A549 (cell line): Measurements from ENCODE around the gene CELF5. TPM values are rescaled to one million over a fixed set of nuclear protein-coding genes. Genes with fewer than 3 reads are reported as not detected.
A peak's percentile ranks its signal among the peaks of the same experiment; 100 is the strongest.

Experiments used
- ATAC-seq, 2 experiments: fragments of 200-7000 bp in 1 of 2; fragments of >200 bp in 1 of 2; cut with Nextera tagmentation in 1 of 2; cut with Tn5 transposase in 1 of 2; 3 replicates each; pipeline versions ENCODE4 v1.8.0 to v1.9.1; 2018 to 2020; ENCODE audit warnings: mild to moderate bottlenecking in 1 of 2, moderate library complexity in 1 of 2
- CTCF ChIA-PET: fragments of 300-600 bp; sonication (Branson Sonifier 250); formaldehyde crosslinking; extraction: SDS; loops from one replicate; lab custom pipeline; 2021; ENCODE audit warnings: antibody characterized with exemption, inconsistent platforms; lab: Yijun Ruan, JAX
- POLR2A ChIA-PET: fragments of 350-600 bp; formaldehyde crosslinking; extraction: SDS; loops from one replicate; lab custom pipeline; 2021; ENCODE audit warnings: antibody characterized with exemption, inconsistent platforms; lab: Yijun Ruan, JAX
- DNase-seq, 2 experiments: peaks; one replicate each; pipeline versions ENCODE4 v3.0.0 to v3.0.0-alpha.2; 2011 to 2016; ENCODE audit warnings: low read depth in 1 of 2, low spot score in 1 of 2
- FAIRE-seq: peaks from 2 replicates; lab custom pipeline; 2011; peaks lifted over from hg19 to GRCh38; lab: Jason Lieb, UNC
- H3K27ac ChIP-seq, 2 experiments: fragments of >200 bp; sonication (Bioruptor Twin); formaldehyde crosslinking; 3 replicates each; pipeline ENCODE4 v1.5.1; 2016 to 2017
- H3K4me1 ChIP-seq: fragments of >200 bp; sonication (Bioruptor Twin); formaldehyde crosslinking; 3 replicates; pipeline ENCODE4 v1.6.1; 2016
- H3K4me2 ChIP-seq: fragments of >200 bp; sonication (Bioruptor Twin); formaldehyde crosslinking; 3 replicates; pipeline ENCODE4 v1.6.1; 2016
- H3K4me3 ChIP-seq: fragments of >200 bp; sonication (Bioruptor Twin); formaldehyde crosslinking; 3 replicates; pipeline ENCODE4 v1.5.1; 2016
- H3K9me3 ChIP-seq: fragments of >200 bp; sonication (Bioruptor Twin); formaldehyde crosslinking; 3 replicates; pipeline ENCODE4 v1.6.1; 2016
- BCL3 ChIP-seq: fragments of >200 bp; sonication (Bioruptor Twin); formaldehyde crosslinking; IDR thresholded peaks from 3 replicates; pipeline ENCODE4 v1.6.1; 2016
- BHLHE40 ChIP-seq: IDR thresholded peaks from 2 replicates; pipeline ENCODE4 v1.6.1; 2012; ENCODE audit warnings: low read depth, low read length, inconsistent platforms
- CBX8 ChIP-seq: fragments of 200-600 bp; sonication (generic); IDR thresholded peaks from 2 replicates; pipeline ENCODE4 v1.6.1; 2016
- CHD2 ChIP-seq: fragments of 150-350 bp; IDR thresholded peaks from 2 replicates; pipeline ENCODE4 v1.6.1; 2014; ENCODE audit warnings: low read length; ENCODE audit not compliant: partially characterized antibody
- E2F6 ChIP-seq: IDR thresholded peaks from 2 replicates; pipeline ENCODE4 v1.6.1; 2012; ENCODE audit warnings: low read depth, borderline replicate concordance
- EHF ChIP-seq: fragments of 250-450 bp; sonication (Bioruptor Pico); IDR thresholded peaks from 2 replicates; pipeline ENCODE4 v1.5.0; 2020; ENCODE audit warnings: mild to moderate bottlenecking
- EHMT2 ChIP-seq: fragments of 200-600 bp; sonication (generic); IDR thresholded peaks from 2 replicates; pipeline ENCODE4 v1.6.1; 2016; ENCODE audit warnings: antibody characterized with exemption, low read depth, mild to moderate bottlenecking, moderate library complexity
- FOSL2 ChIP-seq, 2 experiments: fragments of 450-650 bp in 1 of 2; fragments of >200 bp in 1 of 2; sonication (Bioruptor Twin) in 1 of 2; formaldehyde crosslinking; IDR thresholded peaks; 2 replicates each; pipeline versions ENCODE4 v1.5.0 to v1.6.1; 2016 to 2020; ENCODE audit warnings: mild to moderate bottlenecking in 1 of 2, moderate library complexity in 1 of 2
- FOXS1 ChIP-seq: fragments of 250-450 bp; sonication (Bioruptor Pico); IDR thresholded peaks from 2 replicates; pipeline ENCODE4 v1.5.0; 2020; ENCODE audit warnings: mild to moderate bottlenecking, moderate library complexity
- GATA3 ChIP-seq: IDR thresholded peaks from 2 replicates; pipeline ENCODE4 v1.6.1; 2012; ENCODE audit warnings: borderline replicate concordance
- HMGXB4 ChIP-seq: fragments of 250-450 bp; sonication (Bioruptor Pico); IDR thresholded peaks from 2 replicates; pipeline ENCODE4 v1.5.0; 2021; ENCODE audit warnings: mild to moderate bottlenecking, moderate library complexity, borderline replicate concordance
- HOXA7 ChIP-seq: fragments of 250-450 bp; sonication (Bioruptor Pico); IDR thresholded peaks from 2 replicates; pipeline ENCODE4 v1.5.0; 2020; ENCODE audit warnings: mild to moderate bottlenecking, moderate library complexity
- HOXB13 ChIP-seq: fragments of 250-450 bp; sonication (Bioruptor Pico); IDR thresholded peaks from 2 replicates; pipeline ENCODE4 v1.5.0; 2020; ENCODE audit warnings: low read depth, mild to moderate bottlenecking, moderate library complexity
- MAFK ChIP-seq: fragments of 450-650 bp; IDR thresholded peaks from 2 replicates; pipeline ENCODE4 v1.6.1; 2014; ENCODE audit not compliant: partially characterized antibody
- MYC ChIP-seq: IDR thresholded peaks from 2 replicates; pipeline ENCODE4 v1.6.1; 2012; ENCODE audit warnings: mild to moderate bottlenecking, inconsistent platforms, low read length, improper control_type of control experiment, borderline replicate concordance
- POLR2A ChIP-seq: IDR thresholded peaks from 2 replicates; pipeline ENCODE4 v1.6.1; 2012; ENCODE audit warnings: mild to moderate bottlenecking, low read length
- RARB ChIP-seq: fragments of 250-450 bp; sonication (Bioruptor Pico); IDR thresholded peaks from 2 replicates; pipeline ENCODE4 v1.8.0; 2021; ENCODE audit warnings: mild to moderate bottlenecking, moderate library complexity
- RNF2 ChIP-seq: fragments of 200-600 bp; sonication (generic); IDR thresholded peaks from 2 replicates; pipeline ENCODE4 v1.6.1; 2016; ENCODE audit warnings: low read depth, mild to moderate bottlenecking, antibody characterized with exemption, moderate library complexity, borderline replicate concordance
- SMC3 ChIP-seq: fragments of >200 bp; sonication (Bioruptor Twin); formaldehyde crosslinking; IDR thresholded peaks from 3 replicates; pipeline ENCODE4 v1.6.1; 2018; ENCODE audit warnings: inconsistent platforms
- SREBF2 ChIP-seq: fragments of 450-650 bp; IDR thresholded peaks from 2 replicates; pipeline ENCODE4 v1.6.1; 2014; ENCODE audit warnings: mild to moderate bottlenecking, moderate library complexity
- ZFP36 ChIP-seq: fragments of 450-650 bp; IDR thresholded peaks from 2 replicates; pipeline ENCODE4 v1.6.1; 2014; ENCODE audit warnings: borderline replicate concordance; ENCODE audit not compliant: partially characterized antibody
- ZNF302 ChIP-seq: fragments of 250-450 bp; sonication (Bioruptor Pico); IDR thresholded peaks from 2 replicates; pipeline ENCODE4 v1.9.0; 2021; ENCODE audit warnings: inconsistent platforms, mild to moderate bottlenecking, moderate library complexity
- WGBS: methylation state at CpG from one replicate; pipeline ENCODE4 v1.1.6; 2017; ENCODE audit errors: missing lambda C conversion rate; 5-methylcytosine and 5-hydroxymethylcytosine counted together
- polyA plus RNA-seq, 4 experiments: library from polyadenylated mRNA; depleted of rRNA in 3 of 4; stranded (reverse); fragments of >200 nt; fragmentation: RNase III in 1 of 4; extraction: RNeasy Plus Mini Kit Qiagen cat#74134 plus additional on column Dnase treatment in 1 of 4; gene quantifications; 2 replicates in 3 of 4; 3 replicates in 1 of 4; pipeline ENCODE4 v1.2.3, GENCODE V29; 2011 to 2017

CELF5 gene
- polyA plus RNA-seq, 2 of the 4 experiments (the other 2 are of a cell fraction), result 0.31 to 0.61 TPM

- Histone ChIP-seq H3K4me2 (no peak overlapping the region), H3K9me3 (peaks cover 6% of the 10 kb centered on the region; the same call in 2 of the 3 replicates), H3K4me1 (no peaks in the 10 kb centered on the region), H3K27ac (no peak overlapping the region), H3K4me3 (no peak overlapping the region)
- ATAC-seq, result no peak
- POLR2A ChIA-PET, result no interaction called here
- TF ChIP-seq EHMT2, result no peak
- no peak for TF ChIP-seq HOXA7 (CRISPR knock-in tag)
- peak; percentile 79 for TF ChIP-seq ZFP36
- TF ChIP-seq FOXS1, result no peak
- no peak for FAIRE-seq
- no peak for DNase-seq
- CTCF ChIA-PET, result no interaction called here
- WGBS, result 7% methylated on average over 6 of the region's 6 CpGs
These were observed 44.3 kb downstream of the CELF5 start for GRCh38 chr19:3268763-3269162.

- 11% methylated on average over 10 of the region's 47 CpGs for WGBS
- POLR2A ChIA-PET, result no interaction called here
- no peak for TF ChIP-seq SREBF2
- peak; percentile 31 for TF ChIP-seq ZFP36
- Histone ChIP-seq H3K27ac (no peak overlapping the region), H3K4me2 (peak overlapping the region; percentile 49), H3K4me3 (no peak overlapping the region), H3K4me1 (peaks cover 6% of the 10 kb centered on the region; the same call in 1 of the 3 replicates), H3K9me3 (peaks cover 6% of the 10 kb centered on the region; the same call in 2 of the 3 replicates)
- ATAC-seq (peak; percentile 8 to 22; a peak in 2 of 6 replicates), DNase-seq (no peak), FAIRE-seq (no peak)
- CTCF ChIA-PET, result interaction anchor here (0.6 kb wide), 1 partner anchor 1496 kb away, joined by 3 read pairs; no protein-coding TSS in a partner anchor
These were observed 45.6 kb downstream of the CELF5 start for GRCh38 chr19:3269916-3270671.

GRCh38 chr19:3270902-3271301 lies 46.4 kb downstream of the CELF5 start:
- ATAC-seq, result no peak
- ChIA-PET CTCF (interaction anchor here (0.8 to 0.9 kb wide), 2 partner anchors 21 to 402 kb away, joined by 4 read pairs; no protein-coding TSS in a partner anchor), POLR2A (interaction anchor here (0.6 kb wide), 2 partner anchors 206 to 412 kb away, joined by 3 read pairs; no protein-coding TSS in a partner anchor)
- Histone ChIP-seq H3K27ac (no peak overlapping the region), H3K9me3 (peaks cover 6% of the 10 kb centered on the region; the same call in 2 of the 3 replicates), H3K4me3 (no peak overlapping the region), H3K4me1 (peaks cover 8% of the 10 kb centered on the region; the same call in 1 of the 3 replicates), H3K4me2 (peak overlapping the region; percentile 49)
- 15% methylated on average over 9 of the region's 11 CpGs for WGBS
- peak in 1 of 2 experiments; percentile 73 for DNase-seq
- no peak for TF ChIP-seq RNF2
- TF ChIP-seq EHF (CRISPR knock-in tag), result no peak
- TF ChIP-seq HMGXB4 (CRISPR knock-in tag), result no peak
- TF ChIP-seq BHLHE40, result no peak
- no peak for TF ChIP-seq HOXB13 (CRISPR knock-in tag)
- TF ChIP-seq RARB (CRISPR knock-in tag), result no peak
- TF ChIP-seq CBX8, result no peak
- TF ChIP-seq FOXS1, result no peak
- no peak for TF ChIP-seq ZNF302 (CRISPR knock-in tag)
- no peak for TF ChIP-seq FOSL2 (IDR thresholded peaks at IDR 0.05)
- TF ChIP-seq FOSL2 (CRISPR knock-in tag; IDR thresholded peaks at IDR 0.05), result no peak
- no peak for TF ChIP-seq E2F6
- TF ChIP-seq MYC, result no peak
- no peak for TF ChIP-seq CHD2
- no peak for TF ChIP-seq GATA3
- TF ChIP-seq SMC3, result no peak
- no peak for TF ChIP-seq POLR2A
- no peak for TF ChIP-seq BCL3
- no peak for TF ChIP-seq MAFK
- no peak for FAIRE-seq
